ENCODE results near the gene OSBPL8.
"Not testable (repeated sequence)": the region's sequence is repeated elsewhere in the genome, so short reads cannot be mapped to it uniquely, and the experiment has no call there.

OSBPL8 gene

GRCh38 chr12:76501390-76501789 lies 58.2 kb downstream of the OSBPL8 start:
- H3K27ac ChIP-seq (ENCODE audit: low read depth, low read length) = no peak overlapping the region
- H3K4me1 ChIP-seq (ENCODE audit: control insufficient read depth, insufficient read depth, low read length) = no peaks in the 10 kb centered on the region
- H3K9ac ChIP-seq (ENCODE audit: low read length) = no peak overlapping the region
- no peaks in the 10 kb centered on the region for H3K9me3 ChIP-seq (ENCODE audit: control insufficient read depth, insufficient read depth, low read depth, low read length)
- H3K36me3 ChIP-seq (ENCODE audit: control insufficient read depth, insufficient read depth, low read length) = no peaks in the 10 kb centered on the region
- H3K27me3 ChIP-seq (ENCODE audit: control insufficient read depth, insufficient read depth, low read length) = no peaks in the 10 kb centered on the region
- no peak overlapping the region for H3K4me3 ChIP-seq (ENCODE audit: low read depth, low read length)

DNA sequence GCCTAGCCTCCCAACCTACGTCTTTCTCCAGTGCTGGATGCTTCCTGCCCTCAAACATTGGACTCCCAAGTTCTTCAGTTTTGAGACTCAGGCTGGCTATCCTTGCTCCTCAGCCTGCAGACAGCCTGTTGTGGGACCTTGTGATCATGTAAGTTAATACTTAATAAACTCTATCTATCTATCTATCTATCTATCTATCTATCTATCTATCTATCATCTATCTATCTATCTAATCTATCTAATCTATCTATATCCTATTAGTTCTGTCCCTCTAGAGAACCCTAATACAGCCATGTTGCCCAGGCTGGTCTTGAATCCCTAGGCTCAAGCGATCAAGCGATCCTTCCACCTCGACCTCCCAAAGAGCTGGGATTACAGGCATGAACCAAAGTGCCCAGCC lies 60.4 kb downstream of the OSBPL8 start:
- H3K36me3 ChIP-seq (ENCODE audit: control insufficient read depth, insufficient read depth, low read length); H3K4me1 ChIP-seq (ENCODE audit: control insufficient read depth, insufficient read depth, low read length); H3K9me3 ChIP-seq (ENCODE audit: control insufficient read depth, insufficient read depth, low read depth, low read length); H3K27ac ChIP-seq (ENCODE audit: low read depth, low read length); H3K27me3 ChIP-seq (ENCODE audit: control insufficient read depth, insufficient read depth, low read length); H3K9ac ChIP-seq (ENCODE audit: low read length); H3K4me3 ChIP-seq (ENCODE audit: low read depth, low read length): not testable (repeated sequence)

- no peaks in the 10 kb centered on the region for H3K27me3 ChIP-seq (ENCODE audit: control insufficient read depth, insufficient read depth, low read length)
- H3K4me3 ChIP-seq (ENCODE audit: low read depth, low read length) = no peak overlapping the region
- H3K36me3 ChIP-seq (ENCODE audit: control insufficient read depth, insufficient read depth, low read length) = no peaks in the 10 kb centered on the region
- peaks cover 6% of the 10 kb centered on the region; the same call in 1 of the 2 replicates for H3K9me3 ChIP-seq (ENCODE audit: control insufficient read depth, insufficient read depth, low read depth, low read length)
- H3K4me1 ChIP-seq (ENCODE audit: control insufficient read depth, insufficient read depth, low read length) = no peaks in the 10 kb centered on the region
- H3K27ac ChIP-seq (ENCODE audit: low read depth, low read length) = no peak overlapping the region
- H3K9ac ChIP-seq (ENCODE audit: low read length) = no peak overlapping the region
These were observed 64.0 kb downstream of the OSBPL8 start for GRCh38 chr12:76495556-76495955.

DNA sequence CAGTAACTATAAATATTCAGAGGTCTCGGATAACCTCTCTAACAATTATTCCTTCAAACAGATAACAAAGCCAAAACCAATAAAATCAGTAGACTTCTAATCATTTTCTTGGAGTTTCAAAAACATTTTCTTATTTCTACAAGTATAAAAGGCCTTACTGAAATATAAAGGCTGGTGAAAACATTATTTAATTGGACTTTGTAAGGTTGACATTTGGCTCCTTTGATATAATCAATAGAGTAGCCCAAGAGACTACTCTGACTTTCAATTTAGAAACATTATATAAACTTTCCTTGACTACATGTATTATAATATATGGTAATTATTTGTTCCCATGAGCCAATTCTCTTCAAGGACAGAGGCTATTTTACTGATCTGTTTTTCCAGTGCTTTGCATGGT lies 68.3 kb downstream of the OSBPL8 start:
- H3K4me3 ChIP-seq (ENCODE audit: low read depth, low read length) = no peak overlapping the region
- no peak overlapping the region for H3K9ac ChIP-seq (ENCODE audit: low read length)
- H3K9me3 ChIP-seq (ENCODE audit: control insufficient read depth, insufficient read depth, low read depth, low read length) = peaks cover 6% of the 10 kb centered on the region; the same call in 1 of the 2 replicates
- H3K36me3 ChIP-seq (ENCODE audit: control insufficient read depth, insufficient read depth, low read length) = no peaks in the 10 kb centered on the region; the same call in none of the 2 replicates
- H3K27me3 ChIP-seq (ENCODE audit: control insufficient read depth, insufficient read depth, low read length) = no peaks in the 10 kb centered on the region
- no peak overlapping the region for H3K27ac ChIP-seq (ENCODE audit: low read depth, low read length)
- H3K4me1 ChIP-seq (ENCODE audit: control insufficient read depth, insufficient read depth, low read length) = no peaks in the 10 kb centered on the region

- H3K4me1 ChIP-seq (ENCODE audit: control insufficient read depth, insufficient read depth, low read length) = no peaks in the 10 kb centered on the region
- H3K4me3 ChIP-seq (ENCODE audit: low read depth, low read length) = no peak overlapping the region
- H3K36me3 ChIP-seq (ENCODE audit: control insufficient read depth, insufficient read depth, low read length) = no peaks in the 10 kb centered on the region; the same call in none of the 2 replicates
- H3K9ac ChIP-seq (ENCODE audit: low read length) = no peak overlapping the region
- no peak overlapping the region for H3K27ac ChIP-seq (ENCODE audit: low read depth, low read length)
- no peaks in the 10 kb centered on the region for H3K27me3 ChIP-seq (ENCODE audit: control insufficient read depth, insufficient read depth, low read length)
- peaks cover 6% of the 10 kb centered on the region; the same call in 1 of the 2 replicates for H3K9me3 ChIP-seq (ENCODE audit: control insufficient read depth, insufficient read depth, low read depth, low read length)
These were observed 68.8 kb downstream of the OSBPL8 start for GRCh38 chr12:76490763-76491162.

- H3K4me3 ChIP-seq (ENCODE audit: low read depth, low read length) = no peak overlapping the region
- no peak overlapping the region for H3K27ac ChIP-seq (ENCODE audit: low read depth, low read length)
- no peaks in the 10 kb centered on the region for H3K27me3 ChIP-seq (ENCODE audit: control insufficient read depth, insufficient read depth, low read length)
- no peaks in the 10 kb centered on the region for H3K4me1 ChIP-seq (ENCODE audit: control insufficient read depth, insufficient read depth, low read length)
- H3K36me3 ChIP-seq (ENCODE audit: control insufficient read depth, insufficient read depth, low read length) = no peaks in the 10 kb centered on the region; the same call in none of the 2 replicates
- H3K9me3 ChIP-seq (ENCODE audit: control insufficient read depth, insufficient read depth, low read depth, low read length) = peaks cover 6% of the 10 kb centered on the region; the same call in 1 of the 2 replicates
- no peak overlapping the region for H3K9ac ChIP-seq (ENCODE audit: low read length)
These were observed 69.8 kb downstream of the OSBPL8 start for GRCh38 chr12:76489737-76490136.

DNA sequence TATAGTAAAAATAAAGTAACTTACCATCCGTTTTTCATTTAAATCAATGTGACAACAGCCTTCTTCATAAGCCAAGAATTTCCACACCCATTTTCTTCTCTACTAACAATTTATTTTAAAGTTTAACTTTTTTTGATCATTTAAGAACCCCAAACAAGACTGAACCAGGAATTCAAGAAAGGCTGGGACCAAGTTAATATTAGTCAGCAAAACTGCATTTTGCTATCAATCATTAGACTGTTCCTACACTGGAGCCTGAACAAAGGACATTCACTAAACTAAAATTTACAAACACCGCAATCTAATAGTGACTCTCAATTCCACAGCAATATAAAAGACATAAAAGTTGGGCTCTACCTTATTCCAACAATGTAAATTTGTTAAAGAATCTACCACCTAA lies 73.6 kb downstream of the OSBPL8 start:
- H3K4me3 ChIP-seq (ENCODE audit: low read depth, low read length) = no peak overlapping the region
- H3K27ac ChIP-seq (ENCODE audit: low read depth, low read length) = no peak overlapping the region
- H3K9me3 ChIP-seq (ENCODE audit: control insufficient read depth, insufficient read depth, low read depth, low read length) = no peaks in the 10 kb centered on the region
- peaks cover 3% of the 10 kb centered on the region for H3K36me3 ChIP-seq (ENCODE audit: control insufficient read depth, insufficient read depth, low read length)
- H3K4me1 ChIP-seq (ENCODE audit: control insufficient read depth, insufficient read depth, low read length) = no peaks in the 10 kb centered on the region
- no peak overlapping the region for H3K9ac ChIP-seq (ENCODE audit: low read length)
- no peaks in the 10 kb centered on the region for H3K27me3 ChIP-seq (ENCODE audit: control insufficient read depth, insufficient read depth, low read length)

GRCh38 chr12:76480796-76481195 lies 78.8 kb downstream of the OSBPL8 start:
- H3K4me3 ChIP-seq (ENCODE audit: low read depth, low read length) = no peak overlapping the region
- H3K27me3 ChIP-seq (ENCODE audit: control insufficient read depth, insufficient read depth, low read length) = no peaks in the 10 kb centered on the region
- no peak overlapping the region for H3K27ac ChIP-seq (ENCODE audit: low read depth, low read length)
- H3K4me1 ChIP-seq (ENCODE audit: control insufficient read depth, insufficient read depth, low read length) = no peaks in the 10 kb centered on the region
- H3K9ac ChIP-seq (ENCODE audit: low read length) = no peak overlapping the region
- no peaks in the 10 kb centered on the region for H3K9me3 ChIP-seq (ENCODE audit: control insufficient read depth, insufficient read depth, low read depth, low read length)
- peaks cover 3% of the 10 kb centered on the region; the same call in 1 of the 2 replicates for H3K36me3 ChIP-seq (ENCODE audit: control insufficient read depth, insufficient read depth, low read length)

DNA sequence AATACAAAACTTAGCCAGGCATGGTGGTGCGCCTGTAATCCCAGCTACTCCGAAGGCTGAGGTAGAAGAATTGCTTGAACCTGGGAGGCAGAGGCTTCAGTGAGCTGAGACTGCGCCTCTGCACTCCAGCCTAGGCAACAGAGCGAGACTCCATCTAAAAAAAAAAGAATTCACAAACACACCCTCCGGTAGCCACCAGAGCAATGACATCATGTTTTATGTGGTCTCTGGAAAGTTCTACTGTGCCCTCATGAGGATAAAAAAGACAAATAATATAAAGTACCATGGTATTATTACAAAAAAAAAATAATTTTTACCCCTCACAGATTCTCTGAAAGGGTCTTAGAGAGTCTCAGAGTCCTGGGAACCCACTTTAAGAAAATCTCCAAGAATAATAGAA lies 81.5 kb downstream of the OSBPL8 start:
- Histone ChIP-seq H3K36me3 (ENCODE audit: control insufficient read depth, insufficient read depth, low read length) (peaks cover under 1% of the 10 kb centered on the region; the same call in 1 of the 2 replicates), H3K9ac (ENCODE audit: low read length) (no peak overlapping the region), H3K9me3 (ENCODE audit: control insufficient read depth, insufficient read depth, low read depth, low read length) (no peaks in the 10 kb centered on the region), H3K27me3 (ENCODE audit: control insufficient read depth, insufficient read depth, low read length) (no peaks in the 10 kb centered on the region), H3K27ac (ENCODE audit: low read depth, low read length) (no peak overlapping the region), H3K4me1 (ENCODE audit: control insufficient read depth, insufficient read depth, low read length) (no peaks in the 10 kb centered on the region), H3K4me3 (ENCODE audit: low read depth, low read length) (no peak overlapping the region)

- H3K4me1 ChIP-seq (ENCODE audit: control insufficient read depth, insufficient read depth, low read length) = peaks cover 12% of the 10 kb centered on the region; the same call in 1 of the 2 replicates
- H3K27ac ChIP-seq (ENCODE audit: low read depth, low read length); H3K27me3 ChIP-seq (ENCODE audit: control insufficient read depth, insufficient read depth, low read length); H3K4me3 ChIP-seq (ENCODE audit: low read depth, low read length); H3K9ac ChIP-seq (ENCODE audit: low read length); H3K9me3 ChIP-seq (ENCODE audit: control insufficient read depth, insufficient read depth, low read depth, low read length); H3K36me3 ChIP-seq (ENCODE audit: control insufficient read depth, insufficient read depth, low read length): not testable (repeated sequence)
These were observed 86.7 kb downstream of the OSBPL8 start for GRCh38 chr12:76472862-76473261.

- H3K27ac ChIP-seq (ENCODE audit: low read depth, low read length) = no peak overlapping the region
- H3K27me3 ChIP-seq (ENCODE audit: control insufficient read depth, insufficient read depth, low read length) = no peaks in the 10 kb centered on the region
- H3K36me3 ChIP-seq (ENCODE audit: control insufficient read depth, insufficient read depth, low read length) = no peaks in the 10 kb centered on the region
- peaks cover 12% of the 10 kb centered on the region; the same call in 1 of the 2 replicates for H3K4me1 ChIP-seq (ENCODE audit: control insufficient read depth, insufficient read depth, low read length)
- H3K4me3 ChIP-seq (ENCODE audit: low read depth, low read length) = no peak overlapping the region
- no peak overlapping the region for H3K9ac ChIP-seq (ENCODE audit: low read length)
- H3K9me3 ChIP-seq (ENCODE audit: control insufficient read depth, insufficient read depth, low read depth, low read length) = no peaks in the 10 kb centered on the region; the same call in 1 of the 2 replicates
These were observed 88.0 kb downstream of the OSBPL8 start for GRCh38 chr12:76471579-76471978.
